ENCODE data around the gene CLPSL2.

The CLPSL2 gene

DNA sequence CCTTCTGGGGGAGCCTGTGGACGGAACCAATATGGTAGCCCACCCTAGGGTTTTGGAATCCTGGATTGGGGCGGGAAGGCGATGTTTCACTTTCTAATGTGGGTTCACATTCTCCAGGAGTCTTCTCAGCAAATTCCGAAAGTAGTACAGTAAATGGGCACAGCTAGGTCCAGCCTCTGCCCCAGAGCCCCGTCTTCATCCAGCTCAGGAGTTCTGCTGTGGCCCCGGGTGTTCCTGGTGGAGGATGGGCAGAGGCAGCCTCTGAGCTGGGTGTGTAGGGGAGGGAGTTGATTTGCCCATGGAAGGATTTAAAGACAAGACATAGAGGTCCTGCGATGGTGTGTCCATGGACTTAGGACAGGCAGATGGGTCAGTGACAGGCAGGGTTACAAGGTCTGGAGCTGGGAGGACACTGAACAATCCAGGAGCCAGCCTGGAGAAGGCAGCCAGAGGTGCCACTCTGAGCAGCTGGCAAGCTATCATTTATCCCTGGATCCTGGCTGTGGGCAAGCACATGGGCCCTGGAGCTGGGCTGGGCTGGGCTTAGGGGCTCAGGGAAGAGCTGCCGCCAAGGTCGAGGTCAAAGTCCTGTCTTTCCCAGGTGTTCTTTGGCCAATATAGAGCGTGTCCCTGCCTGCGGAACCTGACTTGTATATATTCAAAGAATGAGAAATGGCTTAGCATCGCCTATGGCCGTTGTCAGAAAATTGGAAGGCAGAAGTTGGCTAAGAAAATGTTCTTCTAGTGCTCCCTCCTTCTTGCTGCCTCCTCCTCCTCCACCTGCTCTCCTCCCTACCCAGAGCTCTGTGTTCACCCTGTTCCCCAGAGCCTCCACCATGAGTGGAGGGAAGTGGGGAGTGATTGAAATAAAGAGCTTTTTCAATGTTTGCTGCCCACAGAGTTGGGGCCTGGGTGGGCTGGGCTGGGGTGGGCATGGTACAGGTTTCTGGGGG lies 11.1 kb downstream of the CLPSL2 start:
- no peak for DNase-seq (ENCODE audit: low read depth)

DNA sequence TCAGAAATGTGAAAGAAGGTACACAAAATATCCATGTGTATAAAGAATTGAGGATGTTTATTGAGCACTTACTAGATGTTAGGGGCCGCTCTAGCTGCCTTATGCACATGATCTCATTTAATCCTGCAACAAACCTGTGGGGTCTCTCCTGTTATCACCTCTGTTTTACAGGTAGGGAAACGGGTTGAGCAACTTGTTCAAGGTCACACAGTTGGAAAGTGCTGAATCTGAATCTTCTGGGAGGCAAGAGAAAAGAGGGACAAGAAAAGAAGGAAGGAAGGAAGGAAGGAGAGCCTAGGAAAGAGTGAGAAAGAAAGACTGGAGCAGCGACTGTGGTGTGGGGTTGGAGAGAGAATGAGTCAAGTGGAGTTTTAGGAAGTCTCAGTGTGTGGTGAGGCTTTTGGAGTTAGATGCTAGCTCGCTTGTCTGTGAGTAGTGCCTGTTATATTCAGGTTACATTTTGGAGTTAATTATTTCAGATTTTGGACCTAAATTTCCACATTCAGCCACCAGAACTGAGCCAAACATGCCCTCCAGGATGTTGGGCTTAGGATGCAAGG lies 12.1 kb downstream of the CLPSL2 start:
- DNase-seq (ENCODE audit: low read depth) = no peak

DNA sequence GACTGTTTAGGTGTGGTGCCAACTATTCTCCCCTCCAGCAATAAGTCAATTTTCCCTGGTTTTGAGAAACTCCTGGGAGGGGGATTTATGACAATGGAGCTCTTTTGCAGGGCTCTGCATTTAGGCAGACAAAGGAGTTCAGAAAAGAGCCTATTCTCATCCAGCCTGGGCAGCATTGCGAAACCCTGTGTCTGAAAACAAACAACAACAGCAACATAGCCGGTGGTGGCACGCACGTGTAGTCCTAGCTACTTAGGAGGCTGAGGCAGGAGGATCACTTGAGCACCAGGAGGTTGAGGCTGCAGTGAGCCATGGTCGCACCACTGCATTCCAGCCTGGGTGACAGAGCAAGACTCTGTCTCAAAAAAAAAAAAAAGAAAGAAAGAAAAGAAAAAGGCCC lies 14.3 kb downstream of the CLPSL2 start:
- DNase-seq (ENCODE audit: low read depth) = no peak

- DNase-seq (ENCODE audit: low read depth) = no peak
Measured at GRCh38 chr6:35794536-35795452, 18.4 kb downstream of the CLPSL2 start.

- no peak for DNase-seq (ENCODE audit: low read depth)
Measured at GRCh38 chr6:35795453-35796071, 19.2 kb downstream of the CLPSL2 start.

DNA sequence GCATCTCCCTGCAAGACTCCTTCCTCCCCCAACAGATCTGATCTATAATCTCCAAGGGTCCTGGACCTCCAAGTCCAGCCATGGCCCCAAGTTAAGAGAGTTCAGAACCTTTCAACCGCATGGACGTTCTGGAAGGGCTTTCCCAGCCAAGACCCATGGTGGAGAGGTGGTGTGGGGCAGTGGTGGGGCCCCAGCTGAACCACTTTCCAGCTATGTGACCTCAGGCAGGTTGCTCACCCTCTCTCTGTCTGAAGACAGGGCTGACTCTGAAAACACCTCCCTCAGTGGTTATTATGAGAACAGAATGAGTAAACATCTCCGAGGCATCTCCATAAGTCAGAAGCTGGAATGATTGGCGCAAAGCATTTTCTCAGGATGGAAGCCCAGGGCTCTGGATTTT lies 19.8 kb downstream of the CLPSL2 start:
- DNase-seq (ENCODE audit: low read depth) = no peak

DNA sequence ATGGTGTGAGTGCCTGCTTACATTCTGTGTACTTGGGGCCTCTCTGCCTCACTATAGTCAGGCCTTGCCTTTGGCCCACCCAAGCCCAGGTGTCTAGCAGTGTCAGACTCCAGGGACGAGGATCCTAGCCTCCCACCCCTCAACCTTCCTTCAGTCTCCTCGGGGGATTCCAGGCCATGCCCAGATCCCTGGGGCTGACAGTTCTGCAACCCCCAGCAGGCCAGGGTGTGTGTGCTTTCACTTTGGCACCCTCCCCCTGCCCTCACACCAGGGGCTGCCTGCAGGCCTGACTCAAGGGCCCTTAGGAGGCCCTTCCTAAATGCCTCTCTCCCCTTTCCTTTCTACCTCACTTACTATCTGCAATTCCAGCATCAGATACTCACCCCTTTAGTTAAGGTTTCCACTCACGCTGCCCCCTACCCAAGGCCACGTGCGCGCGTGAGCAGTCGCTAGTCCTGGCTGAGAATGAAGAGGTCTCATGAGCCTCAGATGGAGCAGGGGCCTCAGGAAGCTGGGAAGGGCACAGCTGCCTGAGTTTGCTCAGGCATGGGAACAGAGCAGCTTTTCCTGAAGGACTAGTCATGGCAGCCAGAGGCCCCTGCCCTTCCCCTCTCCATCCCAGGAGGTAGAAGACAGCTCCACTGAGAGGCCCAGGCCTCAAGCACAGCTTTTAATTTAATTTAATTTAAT lies 21.6 kb downstream of the CLPSL2 start:
- DNase-seq (ENCODE audit: low read depth) = no peak

- no peak for DNase-seq (ENCODE audit: low read depth)
Measured at GRCh38 chr6:35798706-35799105, 22.3 kb downstream of the CLPSL2 start.

DNA sequence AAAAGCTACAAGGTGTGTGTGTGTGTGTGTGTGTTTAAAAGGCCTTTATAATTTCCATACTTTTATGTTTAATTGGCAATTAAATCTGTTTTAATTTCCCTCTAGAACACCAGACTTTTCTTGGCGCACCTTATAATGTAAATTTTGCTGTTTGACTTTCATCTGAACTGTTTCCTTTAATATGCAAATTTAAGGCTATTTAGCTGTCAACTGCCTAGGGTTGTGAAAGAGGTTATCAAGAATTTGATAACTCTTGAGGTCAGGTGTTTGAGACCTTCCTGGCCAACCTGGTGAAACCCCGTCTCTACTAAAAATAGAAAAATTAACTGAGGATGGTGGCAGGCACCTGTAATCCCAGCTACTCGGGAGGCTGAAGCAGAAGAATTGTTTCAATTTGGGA lies 24.8 kb downstream of the CLPSL2 start:
- DNase-seq (ENCODE audit: low read depth) = no peak

- peak; percentile 24 for DNase-seq (ENCODE audit: low read depth)
Measured at GRCh38 chr6:35804996-35805736, 28.8 kb downstream of the CLPSL2 start, which contains the start of gene LHFPL5. Gene LHFPL5 (plus strand): TSS chr6:35805352. CDS start chr6:35805671, 319 bp downstream.

DNA sequence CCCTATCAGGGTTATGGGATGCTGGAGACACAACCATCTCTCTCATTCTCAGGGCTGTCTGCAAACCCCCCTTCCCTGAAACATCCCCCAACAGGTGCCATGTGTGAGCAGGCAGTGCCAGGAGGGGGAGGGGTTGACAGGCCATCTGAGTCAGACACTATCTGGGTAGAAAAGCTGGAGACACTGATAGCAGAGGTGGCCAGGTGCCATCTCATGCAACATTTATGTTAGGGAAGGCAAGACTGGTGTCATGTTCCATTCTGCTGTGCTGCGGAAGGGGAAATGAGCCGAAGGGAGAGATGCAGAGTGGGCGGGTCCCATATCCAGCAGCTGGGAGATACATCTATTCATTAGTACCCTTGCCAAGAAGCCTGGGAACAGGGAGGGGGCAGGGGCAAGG lies 32.3 kb downstream of the CLPSL2 start:
- no peak for DNase-seq (ENCODE audit: low read depth)

DNA sequence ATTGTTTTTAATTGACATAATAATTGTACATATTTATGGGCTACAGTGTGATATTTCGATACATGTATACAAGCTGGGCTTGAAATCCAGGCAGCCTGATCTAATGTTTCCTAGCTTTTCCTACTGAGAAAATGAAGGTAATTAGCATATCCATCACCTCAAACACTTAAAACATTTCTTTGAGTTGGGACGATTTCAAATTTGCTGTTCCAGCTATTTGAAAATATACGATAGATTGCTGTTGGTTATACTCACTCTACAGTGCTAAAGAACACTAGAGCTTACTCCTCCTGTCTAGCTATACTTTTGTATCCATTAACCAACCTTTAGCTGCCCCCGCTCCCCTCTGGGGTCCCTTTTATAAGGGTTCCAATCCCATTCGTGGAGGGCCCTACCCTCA lies 33.4 kb downstream of the CLPSL2 start:
- DNase-seq (ENCODE audit: low read depth) = no peak

- no peak for DNase-seq (ENCODE audit: low read depth)
Measured at GRCh38 chr6:35810971-35811698, 34.7 kb downstream of the CLPSL2 start.

DNA sequence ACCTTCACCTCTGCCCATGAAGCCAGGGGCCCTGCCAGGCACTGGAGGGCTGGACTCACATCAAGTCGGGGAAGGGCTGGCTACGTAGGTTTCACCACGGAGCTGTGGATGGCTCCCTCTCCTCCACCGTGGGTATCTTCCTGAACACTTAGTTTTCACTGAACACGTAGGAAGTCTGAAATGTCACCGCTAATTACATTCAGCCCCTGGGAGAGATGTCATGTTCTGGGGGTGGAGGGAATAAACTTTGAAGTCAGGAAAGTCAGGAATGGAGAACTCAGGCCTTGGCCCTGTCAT lies 35.2 kb downstream of the CLPSL2 start:
- DNase-seq (ENCODE audit: low read depth) = no peak

DNA sequence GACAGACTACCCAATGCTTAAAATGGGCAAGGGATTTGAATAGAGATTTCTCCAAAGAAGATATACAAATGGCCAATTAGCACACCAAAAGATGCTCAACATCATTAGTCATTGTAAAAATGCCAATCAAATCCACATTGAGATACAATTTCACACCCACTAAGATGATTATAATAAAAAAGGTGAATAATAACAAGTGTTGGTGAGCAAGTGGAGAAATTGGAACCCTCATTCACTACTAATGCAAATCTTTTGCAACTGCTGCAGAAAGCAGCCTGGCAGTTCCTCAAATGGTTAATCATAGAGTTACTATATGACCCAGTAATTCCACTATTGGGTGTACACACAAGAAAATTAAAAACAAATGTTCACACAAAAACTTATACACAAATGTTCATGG lies 41.1 kb downstream of the CLPSL2 start:
- DNase-seq (ENCODE audit: low read depth) = no peak

- no peak for DNase-seq (ENCODE audit: low read depth)
Measured at GRCh38 chr6:35823601-35824000, 47.2 kb downstream of the CLPSL2 start.

- no peak for DNase-seq (ENCODE audit: low read depth)
Measured at GRCh38 chr6:35824552-35825192, 48.3 kb downstream of the CLPSL2 start.
